ENCODE measurements around the gene CLDND2. TPM values are rescaled to one million over a fixed set of nuclear protein-coding genes. Genes with fewer than 3 reads are reported as not detected.

Gene CLDND2
- total and polyA plus RNA-seq, 4 donors = 0.22 to 3.0 TPM; not detected in 2

- WGBS = 92% methylated on average over 17 of the region's 17 CpGs
- TF ChIP-seq FOXA1 (IDR thresholded peaks at IDR 0.05) (no peak), FOXA2 (IDR thresholded peaks at IDR 0.05) (no peak), HNF4G (IDR thresholded peaks at IDR 0.05) (no peak), SP1 (IDR thresholded peaks at IDR 0.05) (no peak), YY1 (IDR thresholded peaks at IDR 0.05) (no peak), GABPA (IDR thresholded peaks at IDR 0.05 in 1 of 2, conservative IDR thresholded peaks at IDR 0.05 in 1 of 2) (no peak), NR2F2 (IDR thresholded peaks at IDR 0.05) (no peak), RXRA (IDR thresholded peaks at IDR 0.05) (no peak), CTCF (IDR thresholded peaks at IDR 0.05; ENCODE audit: low read depth, low read length, missing input control) (no peak), TAF1 (conservative IDR thresholded peaks at IDR 0.05) (no peak), RAD21 (IDR thresholded peaks at IDR 0.05) (no peak), MAX (IDR thresholded peaks at IDR 0.05) (no peak), HNF4A (conservative IDR thresholded peaks at IDR 0.05) (no peak)
- Histone ChIP-seq H3K9me3 (ENCODE audit: control insufficient read depth in 4 of 4, low read length in 3 of 4) (no peaks in the 10 kb centered on the region), H3K4me3 (ENCODE audit: low read depth in 1 of 3, low read length in 3 of 3) (no peak overlapping the region), H3K27ac (ENCODE audit: low read depth in 1 of 2, low read length in 2 of 2) (no peak overlapping the region), H3K27me3 (ENCODE audit: control insufficient read depth in 4 of 4, insufficient read depth in 4 of 4, low read length in 3 of 4) (no peaks in the 10 kb centered on the region), H3K9ac (ENCODE audit: low read depth in 1 of 2, low read length in 2 of 2) (no peak overlapping the region), H3K36me3 (ENCODE audit: control insufficient read depth in 4 of 4, insufficient read depth in 3 of 4, low read depth in 1 of 4, low read length in 3 of 4) (peaks cover 4 to 40% (median 26%) of the 10 kb centered on the region in 4 donors), H3K4me1 (ENCODE audit: control insufficient read depth in 4 of 4, insufficient read depth in 4 of 4, low read length in 3 of 4) (peaks cover 2 to 22% (median 11%) of the 10 kb centered on the region in 4 donors)
- no peak for DNase-seq (ENCODE audit: low spot score)
Measured at GRCh38 chr19:51346742-51347141, 22.1 kb downstream of the CLDND2 start.

- H3K27me3 ChIP-seq (ENCODE audit: control insufficient read depth in 4 of 4, insufficient read depth in 4 of 4, low read length in 3 of 4) = no peaks in the 10 kb centered on the region
- no peak for DNase-seq (ENCODE audit: low spot score)
- no peak overlapping the region for H3K9ac ChIP-seq (ENCODE audit: low read depth in 1 of 2, low read length in 2 of 2)
- no peaks in the 10 kb centered on the region for H3K9me3 ChIP-seq (ENCODE audit: control insufficient read depth in 4 of 4, low read length in 3 of 4)
- 97% methylated on average over 9 of the region's 9 CpGs for WGBS
- no peak overlapping the region for H3K4me3 ChIP-seq (ENCODE audit: low read depth in 1 of 3, low read length in 3 of 3)
- TF ChIP-seq FOXA2 (IDR thresholded peaks at IDR 0.05) (no peak), GABPA (IDR thresholded peaks at IDR 0.05 in 1 of 2, conservative IDR thresholded peaks at IDR 0.05 in 1 of 2) (no peak), TAF1 (conservative IDR thresholded peaks at IDR 0.05) (no peak), NR2F2 (IDR thresholded peaks at IDR 0.05) (no peak), HNF4G (IDR thresholded peaks at IDR 0.05) (no peak), RAD21 (IDR thresholded peaks at IDR 0.05) (no peak), SP1 (IDR thresholded peaks at IDR 0.05) (no peak), REST (IDR thresholded peaks at IDR 0.05) (no peak), YY1 (IDR thresholded peaks at IDR 0.05) (no peak), ATF3 (IDR thresholded peaks at IDR 0.05) (no peak), EGR1 (IDR thresholded peaks at IDR 0.05; ENCODE audit: low read depth in 2 of 2) (no peak), HNF4A (conservative IDR thresholded peaks at IDR 0.05) (no peak), CTCF (IDR thresholded peaks at IDR 0.05; ENCODE audit: low read depth, low read length, missing input control) (no peak), FOXA1 (IDR thresholded peaks at IDR 0.05) (no peak), MAX (IDR thresholded peaks at IDR 0.05) (no peak), RXRA (IDR thresholded peaks at IDR 0.05) (no peak), JUND (IDR thresholded peaks at IDR 0.05) (no peak), ZBTB33 (IDR thresholded peaks at IDR 0.05) (no peak)
- H3K27ac ChIP-seq (ENCODE audit: low read depth in 1 of 2, low read length in 2 of 2) = no peak overlapping the region
- peaks cover 0 to 33% (median 16%) of the 10 kb centered on the region in 4 donors for H3K36me3 ChIP-seq (ENCODE audit: control insufficient read depth in 4 of 4, insufficient read depth in 3 of 4, low read depth in 1 of 4, low read length in 3 of 4)
- H3K4me1 ChIP-seq (ENCODE audit: control insufficient read depth in 4 of 4, insufficient read depth in 4 of 4, low read length in 3 of 4) = peaks cover 2 to 14% (median 11%) of the 10 kb centered on the region in 4 donors
Measured at GRCh38 chr19:51345076-51345620, 23.7 kb downstream of the CLDND2 start.
